HEK293 (cell line): ENCODE measurements around the gene HDC.

Source experiments
- CTCF ChIP-seq: fragments of 450-650 bp; formaldehyde crosslinking; IDR thresholded peaks from 2 replicates; pipeline ENCODE4 v1.5.1; 2016; ENCODE audit warnings: missing biosample characterization, missing genetic modification characterization
- ZBTB8A ChIP-seq: fragments of 450-650 bp; formaldehyde crosslinking; IDR thresholded peaks from 2 replicates; pipeline ENCODE4 v1.5.1; 2016; ENCODE audit warnings: missing biosample characterization, missing genetic modification characterization
- ZNF114 ChIP-seq: fragments of 450-650 bp; formaldehyde crosslinking; IDR thresholded peaks from 2 replicates; pipeline ENCODE4 v1.5.0; 2017; ENCODE audit warnings: missing biosample characterization, missing genetic modification characterization
- ZNF184 ChIP-seq: fragments of 450-650 bp; IDR thresholded peaks from 2 replicates; pipeline ENCODE4 v1.5.1; 2018; ENCODE audit warnings: missing biosample characterization, mild to moderate bottlenecking, missing genetic modification characterization
- ZNF274 ChIP-seq, 2 experiments: fragments of 200-500 bp in 1 of 2; fragments of 450-650 bp in 1 of 2; sonication (Bioruptor generic) in 1 of 2; formaldehyde crosslinking in 1 of 2; IDR thresholded peaks; 2 replicates each; pipeline versions ENCODE4 v1.5.1 to v1.6.1; 2014 to 2016; ENCODE audit warnings: borderline replicate concordance in 1 of 2, inconsistent platforms in 1 of 2, low read length in 1 of 2, missing biosample characterization in 1 of 2, missing genetic modification characterization in 1 of 2
- ZNF324 ChIP-seq: fragments of 450-650 bp; formaldehyde crosslinking; IDR thresholded peaks from 2 replicates; pipeline ENCODE4 v1.5.1; 2016; ENCODE audit warnings: missing biosample characterization, missing genetic modification characterization
- ZNF350 ChIP-seq: fragments of 450-650 bp; formaldehyde crosslinking; IDR thresholded peaks from 2 replicates; pipeline ENCODE4 v1.5.0; 2017; ENCODE audit warnings: missing biosample characterization, mild to moderate bottlenecking, missing genetic modification characterization
- ZNF416 ChIP-seq: fragments of 450-650 bp; formaldehyde crosslinking; IDR thresholded peaks from 2 replicates; pipeline ENCODE4 v1.5.1; 2016; ENCODE audit warnings: missing biosample characterization, missing genetic modification characterization
- ZNF548 ChIP-seq: fragments of 450-650 bp; formaldehyde crosslinking; IDR thresholded peaks from 2 replicates; pipeline ENCODE4 v1.5.1; 2016; ENCODE audit warnings: missing biosample characterization, missing genetic modification characterization
- ZNF768 ChIP-seq: fragments of 450-650 bp; formaldehyde crosslinking; IDR thresholded peaks from 2 replicates; pipeline ENCODE4 v1.5.1; 2018; ENCODE audit warnings: missing biosample characterization, mild to moderate bottlenecking, missing genetic modification characterization
- TF ChIP-seq, protein P1 (sequence below): fragments of 450-650 bp; formaldehyde crosslinking; IDR thresholded peaks from 2 replicates; pipeline ENCODE4 v1.5.1; 2016; ENCODE audit warnings: missing biosample characterization, missing genetic modification characterization

GRCh38 chr15:50219820-50220219 lies 45.7 kb downstream of the HDC start:
- TF ChIP-seq ZNF548 (no peak), CTCF (no peak), ZNF416 (tag by site-specific recombination) (no peak), ZNF768 (tag by site-specific recombination) (no peak), ZNF350 (tag by site-specific recombination) (no peak), ZNF324 (no peak), ZNF274 (IDR thresholded peaks at IDR 0.05; ENCODE audit: low read length) (no peak), ZNF274 (tag by site-specific recombination; IDR thresholded peaks at IDR 0.05; ENCODE audit: borderline replicate concordance) (no peak), ZNF114 (tag by site-specific recombination) (no peak), ZNF184 (tag by site-specific recombination) (no peak), ZBTB8A (tag by site-specific recombination) (no peak)
- TF ChIP-seq, protein P1, sequence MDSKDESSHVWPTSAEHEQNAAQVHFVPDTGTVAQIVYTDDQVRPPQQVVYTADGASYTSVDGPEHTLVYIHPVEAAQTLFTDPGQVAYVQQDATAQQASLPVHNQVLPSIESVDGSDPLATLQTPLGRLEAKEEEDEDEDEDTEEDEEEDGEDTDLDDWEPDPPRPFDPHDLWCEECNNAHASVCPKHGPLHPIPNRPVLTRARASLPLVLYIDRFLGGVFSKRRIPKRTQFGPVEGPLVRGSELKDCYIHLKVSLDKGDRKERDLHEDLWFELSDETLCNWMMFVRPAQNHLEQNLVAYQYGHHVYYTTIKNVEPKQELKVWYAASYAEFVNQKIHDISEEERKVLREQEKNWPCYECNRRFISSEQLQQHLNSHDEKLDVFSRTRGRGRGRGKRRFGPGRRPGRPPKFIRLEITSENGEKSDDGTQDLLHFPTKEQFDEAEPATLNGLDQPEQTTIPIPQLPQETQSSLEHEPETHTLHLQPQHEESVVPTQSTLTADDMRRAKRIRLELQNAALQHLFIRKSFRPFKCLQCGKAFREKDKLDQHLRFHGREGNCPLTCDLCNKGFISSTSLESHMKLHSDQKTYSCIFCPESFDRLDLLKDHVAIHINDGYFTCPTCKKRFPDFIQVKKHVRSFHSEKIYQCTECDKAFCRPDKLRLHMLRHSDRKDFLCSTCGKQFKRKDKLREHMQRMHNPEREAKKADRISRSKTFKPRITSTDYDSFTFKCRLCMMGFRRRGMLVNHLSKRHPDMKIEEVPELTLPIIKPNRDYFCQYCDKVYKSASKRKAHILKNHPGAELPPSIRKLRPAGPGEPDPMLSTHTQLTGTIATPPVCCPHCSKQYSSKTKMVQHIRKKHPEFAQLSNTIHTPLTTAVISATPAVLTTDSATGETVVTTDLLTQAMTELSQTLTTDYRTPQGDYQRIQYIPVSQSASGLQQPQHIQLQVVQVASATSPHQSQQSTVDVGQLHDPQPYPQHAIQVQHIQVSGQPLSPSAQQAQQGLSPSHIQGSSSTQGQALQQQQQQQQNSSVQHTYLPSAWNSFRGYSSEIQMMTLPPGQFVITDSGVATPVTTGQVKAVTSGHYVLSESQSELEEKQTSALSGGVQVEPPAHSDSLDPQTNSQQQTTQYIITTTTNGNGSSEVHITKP (tag by site-specific recombination) = no peak
